Lower lobe of right lung (tissue), 2 donors: ENCODE data around the gene LY86. TPM values are rescaled to one million over a fixed set of nuclear protein-coding genes. Genes with fewer than 3 reads are reported as not detected.

ENCODE experiments used
- ATAC-seq, 2 donors: fragments of 200-7000 bp; cut with Tn5 transposase; one replicate each; pipeline ENCODE4 v1.9.1; 2020 to 2022; ENCODE audit warnings: mild to moderate bottlenecking in 2 of 2, moderate library complexity in 2 of 2
- DNase-seq: peaks from one replicate; pipeline ENCODE4 v3.0.0-alpha.2; 2020
- H3K27ac ChIP-seq: fragments of 200-600 bp; one replicate; pipeline ENCODE4 v1.8.0; 2022
- H3K27me3 ChIP-seq: fragments of 200-600 bp; one replicate; pipeline ENCODE4 v1.8.0; 2022; ENCODE audit warnings: low read depth
- H3K36me3 ChIP-seq: fragments of 200-600 bp; one replicate; pipeline ENCODE4 v1.8.0; 2022; ENCODE audit warnings: mild to moderate bottlenecking
- H3K4me1 ChIP-seq: fragments of 200-600 bp; one replicate; pipeline ENCODE4 v1.8.0; 2022
- H3K4me3 ChIP-seq: fragments of 200-600 bp; one replicate; pipeline ENCODE4 v1.8.0; 2022; ENCODE audit warnings: mild to moderate bottlenecking
- H3K9me3 ChIP-seq: fragments of 200-600 bp; one replicate; pipeline ENCODE4 v1.8.0; 2022
- intact Hi-C: fragments of 100-400 bp; cut with DNase I; formaldehyde crosslinking; loops from one replicate; pipeline ENCODE4 v1.11.0; 2022
- total RNA-seq: library from RNA; stranded (reverse); fragmentation: NEBNext Ultra II Directional; extraction: Animal tissue kit (Norgen Biotek cat#: 25700); gene quantifications from one replicate; pipeline ENCODE4 v1.2.1, GENCODE V29; 2021
- TF ChIP-seq, protein P1 (sequence below): fragments of 200-600 bp; IDR thresholded peaks from one replicate; pipeline ENCODE4 v1.8.0; 2022; ENCODE audit warnings: antibody characterized with exemption, mild to moderate bottlenecking
- donor health status: DM: no; HTN: yes; CAD: no; lungs with severe emphysema.

Gene LY86
- total RNA-seq, 1 donor from 2014 or later, result 20.2 TPM

DNA sequence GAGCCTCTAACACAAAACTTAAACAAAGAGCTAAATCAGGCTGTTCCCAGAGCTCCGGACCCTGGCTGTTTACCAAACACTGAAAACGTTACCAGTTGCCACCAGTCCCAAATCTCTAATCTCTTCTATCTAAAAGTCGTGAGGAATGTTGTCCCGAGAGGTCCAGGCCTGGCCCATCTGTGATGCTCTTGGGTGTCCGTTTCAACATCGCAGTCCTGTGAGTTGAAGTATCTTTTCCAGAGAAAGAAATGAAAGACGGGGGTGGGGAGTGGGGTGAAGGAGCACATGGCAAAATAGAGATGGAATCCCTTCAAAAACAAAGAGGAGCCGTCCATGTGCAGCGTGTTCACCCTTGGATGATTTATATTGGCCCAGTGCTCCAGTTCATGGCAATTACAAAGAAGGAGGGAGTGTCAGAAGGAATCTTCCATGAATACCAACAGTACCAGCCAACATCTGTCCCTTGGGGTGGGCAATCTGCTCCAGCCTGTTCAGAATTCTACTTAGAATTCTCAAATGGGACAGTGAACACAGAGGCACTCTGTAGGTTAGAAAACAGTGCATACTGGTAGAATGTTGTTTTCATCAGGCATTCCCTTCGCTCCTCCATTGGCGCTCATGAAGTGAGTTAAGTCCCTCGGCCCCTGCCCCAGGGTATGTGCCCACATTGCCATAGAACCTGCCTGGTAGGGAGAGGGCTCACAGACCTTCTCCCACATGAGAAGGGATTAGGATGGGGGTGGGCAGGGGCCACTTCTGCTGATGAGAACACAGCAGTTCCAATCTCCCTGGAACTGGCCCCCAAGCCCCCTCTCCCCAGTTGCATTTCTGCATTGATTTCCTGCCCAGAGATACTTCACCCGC, 112.1 kb downstream of the LY86 start:
- peak overlapping the region; percentile 64 for H3K27ac ChIP-seq
- ATAC-seq, result no peak
- DNase-seq, result no peak
- intact Hi-C loops, result no loop called here
- TF ChIP-seq, protein P1, sequence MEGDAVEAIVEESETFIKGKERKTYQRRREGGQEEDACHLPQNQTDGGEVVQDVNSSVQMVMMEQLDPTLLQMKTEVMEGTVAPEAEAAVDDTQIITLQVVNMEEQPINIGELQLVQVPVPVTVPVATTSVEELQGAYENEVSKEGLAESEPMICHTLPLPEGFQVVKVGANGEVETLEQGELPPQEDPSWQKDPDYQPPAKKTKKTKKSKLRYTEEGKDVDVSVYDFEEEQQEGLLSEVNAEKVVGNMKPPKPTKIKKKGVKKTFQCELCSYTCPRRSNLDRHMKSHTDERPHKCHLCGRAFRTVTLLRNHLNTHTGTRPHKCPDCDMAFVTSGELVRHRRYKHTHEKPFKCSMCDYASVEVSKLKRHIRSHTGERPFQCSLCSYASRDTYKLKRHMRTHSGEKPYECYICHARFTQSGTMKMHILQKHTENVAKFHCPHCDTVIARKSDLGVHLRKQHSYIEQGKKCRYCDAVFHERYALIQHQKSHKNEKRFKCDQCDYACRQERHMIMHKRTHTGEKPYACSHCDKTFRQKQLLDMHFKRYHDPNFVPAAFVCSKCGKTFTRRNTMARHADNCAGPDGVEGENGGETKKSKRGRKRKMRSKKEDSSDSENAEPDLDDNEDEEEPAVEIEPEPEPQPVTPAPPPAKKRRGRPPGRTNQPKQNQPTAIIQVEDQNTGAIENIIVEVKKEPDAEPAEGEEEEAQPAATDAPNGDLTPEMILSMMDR, result no peak
- no peaks in the 10 kb centered on the region for H3K36me3 ChIP-seq
- no peaks in the 10 kb centered on the region for H3K27me3 ChIP-seq
- peaks cover 33% of the 10 kb centered on the region for H3K4me1 ChIP-seq
- no peaks in the 10 kb centered on the region for H3K9me3 ChIP-seq
- no peak overlapping the region for H3K4me3 ChIP-seq

DNA sequence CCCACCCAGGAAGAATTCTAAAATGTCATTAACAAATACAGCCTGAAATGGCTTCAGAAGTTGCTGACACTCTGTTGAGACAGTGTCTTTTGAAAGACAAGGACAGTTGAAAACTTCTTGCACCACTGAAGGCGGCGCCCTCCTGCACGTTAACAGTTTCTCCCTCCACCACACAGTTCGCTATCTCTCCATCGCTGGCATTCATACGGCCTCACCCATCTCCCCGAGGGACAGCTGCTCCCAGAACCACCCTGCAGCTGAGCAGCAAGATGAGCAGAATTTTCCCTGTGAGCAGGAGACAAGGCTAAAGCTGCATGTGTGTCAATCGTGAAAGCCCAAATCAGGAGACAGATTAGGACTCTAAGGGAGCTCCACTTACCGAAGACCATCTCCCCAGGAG, 113.3 kb downstream of the LY86 start:
- Histone ChIP-seq H3K4me3 (no peak overlapping the region), H3K9me3 (no peaks in the 10 kb centered on the region), H3K36me3 (no peaks in the 10 kb centered on the region), H3K27ac (no peak overlapping the region), H3K27me3 (no peaks in the 10 kb centered on the region), H3K4me1 (peaks cover 21% of the 10 kb centered on the region)
- TF ChIP-seq, protein P1, result no peak
- ATAC-seq (no peak), DNase-seq (peak; percentile 54)
- intact Hi-C loops, result no loop called here

DNA sequence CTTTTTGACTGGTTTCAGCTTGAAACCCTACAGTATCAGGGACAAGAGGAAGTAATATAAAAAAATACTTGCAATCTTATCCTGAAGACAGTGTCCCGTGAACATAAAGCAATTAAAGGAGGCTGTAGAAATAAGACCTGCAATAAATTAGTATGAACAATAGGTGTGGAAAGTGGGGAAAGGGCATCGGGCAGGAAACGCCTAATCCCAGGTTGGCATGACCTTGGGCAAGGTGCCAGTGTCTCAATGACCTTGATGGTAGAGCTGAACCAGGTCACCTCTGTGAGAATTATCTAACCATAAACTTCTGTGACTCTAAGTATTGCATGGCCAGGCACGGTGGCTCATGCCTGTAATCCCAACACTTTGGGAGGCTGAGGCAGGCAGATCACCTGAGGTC, 115.2 kb downstream of the LY86 start:
- intact Hi-C loops, result no loop called here
- Histone ChIP-seq H3K27me3 (no peaks in the 10 kb centered on the region), H3K27ac (no peak overlapping the region), H3K4me3 (no peak overlapping the region), H3K4me1 (peaks cover 10% of the 10 kb centered on the region), H3K36me3 (no peaks in the 10 kb centered on the region), H3K9me3 (no peaks in the 10 kb centered on the region)
- no peak for ATAC-seq
- DNase-seq, result no peak
- TF ChIP-seq, protein P1, result no peak
